NCI-H2196 (cell line): Measurements from ENCODE around the gene LYZL4.

ENCODE experiments used
- DNase-seq: peaks from one replicate; lab custom pipeline; 2025; ENCODE audit not compliant: unreplicated experiment; lab: John Stamatoyannopoulos, UW

The LYZL4 gene

GRCh38 chr3:42410370-42411131, at the start of gene LYZL4:
TSS of gene LYZL4 (minus strand) at chr3:42410610. CDS start at chr3:42407251, 3,359 bp downstream.
- no peak for DNase-seq

DNA sequence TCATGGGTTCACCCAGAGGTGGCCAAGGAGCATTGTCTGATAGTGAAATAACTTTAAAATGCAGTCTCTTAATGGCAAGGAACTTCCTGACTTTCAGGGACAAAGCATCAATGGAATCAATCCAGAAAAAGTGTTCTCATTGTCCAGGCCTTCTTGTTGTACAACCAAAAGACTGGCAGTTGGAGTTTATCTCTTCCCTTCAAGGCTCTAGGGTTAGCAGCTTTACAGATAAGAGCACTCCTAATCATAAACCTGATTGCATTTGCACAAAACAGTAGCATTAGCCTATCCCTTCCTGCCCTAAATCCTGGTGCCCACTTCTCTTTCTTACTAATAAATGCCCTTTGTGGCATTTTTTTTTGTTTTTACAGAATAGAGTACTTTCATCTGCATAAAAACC, 48.7 kb upstream of the LYZL4 start:
- DNase-seq = no peak

DNA sequence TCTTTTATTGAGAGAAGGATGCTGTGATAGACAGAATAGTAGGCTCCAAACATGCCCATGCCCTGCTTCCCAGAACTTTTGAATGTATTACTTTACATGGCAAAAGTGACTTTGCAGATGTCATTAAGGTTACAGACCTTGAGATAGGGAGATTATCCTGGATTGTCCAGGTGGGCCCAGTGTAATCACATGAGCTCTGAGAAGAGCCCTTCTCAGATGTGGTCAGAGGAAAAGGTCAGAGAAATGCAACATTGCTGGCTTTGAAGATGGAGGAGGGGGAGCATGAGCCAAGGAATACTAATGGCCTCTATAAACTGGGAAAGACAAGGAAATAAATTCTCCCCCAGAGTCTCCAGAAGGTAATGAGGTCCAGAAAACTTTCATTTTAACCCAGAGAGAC, 45.8 kb upstream of the LYZL4 start:
- DNase-seq = no peak

DNA sequence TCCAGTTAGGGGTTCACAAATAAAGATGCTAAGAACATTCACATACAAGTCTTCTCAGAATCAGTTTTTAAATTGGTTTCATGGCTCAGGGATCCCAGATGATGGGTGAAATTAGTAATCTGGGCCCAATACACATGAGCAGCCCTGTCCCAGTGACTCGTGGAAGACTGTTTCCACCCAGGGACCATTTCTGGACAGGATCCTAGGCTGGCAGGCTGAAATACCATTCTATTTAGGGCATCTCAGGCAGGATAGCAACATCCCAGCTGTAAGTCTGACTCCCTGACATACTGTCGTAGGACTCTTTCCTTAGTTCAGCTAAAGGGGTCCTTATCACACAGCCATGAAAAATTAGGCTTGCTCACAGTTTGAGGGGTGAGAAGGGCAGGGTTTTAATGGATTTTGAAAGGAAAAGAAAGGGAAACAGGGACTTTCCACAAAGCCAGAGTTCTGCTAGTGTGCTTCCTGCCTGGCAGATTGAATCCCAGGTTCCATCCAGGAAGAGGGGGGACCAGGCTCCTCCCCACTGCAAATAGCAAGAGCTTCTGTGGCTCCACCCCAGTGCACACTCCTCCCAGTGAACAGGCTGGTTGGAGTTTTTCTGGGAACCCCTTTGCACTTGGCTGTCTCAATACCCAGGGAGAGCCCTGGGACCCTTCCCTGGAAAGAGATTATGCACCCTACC, 41.3 kb upstream of the LYZL4 start:
- no peak for DNase-seq

DNA sequence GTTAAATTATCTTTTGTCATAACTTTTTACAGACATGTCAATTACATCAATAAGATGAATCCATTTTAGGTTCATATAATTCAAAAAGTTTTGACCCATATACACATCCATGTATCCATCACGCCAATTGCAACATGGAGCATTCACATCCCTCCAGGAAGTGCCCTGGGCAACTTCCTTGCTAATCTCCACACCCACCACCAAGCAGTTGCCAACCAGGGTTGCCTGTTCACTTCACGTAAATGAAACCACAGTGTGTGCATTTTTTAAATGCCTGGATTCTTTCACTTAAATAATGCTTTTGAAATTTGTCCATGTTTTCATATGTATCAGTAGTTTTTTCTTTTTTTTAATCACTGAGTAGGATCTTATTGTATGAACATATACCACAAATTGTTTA, 40.7 kb upstream of the LYZL4 start:
- DNase-seq = no peak

DNA sequence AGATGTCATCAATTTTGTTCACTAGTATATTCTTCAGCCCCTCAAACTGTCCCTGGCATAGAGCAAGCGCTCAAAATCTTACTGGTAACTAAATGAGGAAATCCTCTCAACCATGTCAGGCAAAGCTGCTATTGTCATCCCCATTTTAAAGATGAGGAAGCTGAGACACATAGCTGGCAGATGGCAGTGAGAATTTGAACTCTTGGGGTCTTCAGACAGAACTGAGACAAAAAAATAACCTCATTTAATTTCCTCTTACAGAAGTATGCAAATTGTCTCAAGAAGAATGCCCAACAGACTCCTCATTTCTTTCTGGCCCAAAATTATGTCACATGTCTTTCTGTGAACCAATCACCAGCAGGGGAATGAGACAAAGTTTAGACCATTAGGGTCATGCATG, 40.2 kb upstream of the LYZL4 start:
- DNase-seq = no peak

DNA sequence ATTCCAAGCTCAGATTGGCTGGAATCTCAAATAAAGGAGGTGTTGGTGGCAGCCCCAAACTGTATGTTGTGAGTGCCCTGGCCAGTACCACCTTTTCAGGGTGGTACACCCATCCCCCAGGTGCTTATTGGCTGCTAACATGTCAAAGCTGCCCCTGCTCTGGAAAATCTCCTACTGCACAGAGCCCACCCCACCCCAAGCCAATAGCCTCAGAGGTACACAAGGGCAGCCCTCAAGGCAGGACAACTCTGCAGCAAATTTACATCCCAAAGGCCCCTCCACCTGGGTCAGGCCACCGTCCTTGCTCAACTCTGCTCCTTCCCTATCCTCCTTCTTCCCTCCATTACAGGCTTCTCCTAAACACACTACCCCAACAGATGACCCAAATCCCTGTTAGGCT, 37.1 kb upstream of the LYZL4 start:
- DNase-seq = no peak

DNA sequence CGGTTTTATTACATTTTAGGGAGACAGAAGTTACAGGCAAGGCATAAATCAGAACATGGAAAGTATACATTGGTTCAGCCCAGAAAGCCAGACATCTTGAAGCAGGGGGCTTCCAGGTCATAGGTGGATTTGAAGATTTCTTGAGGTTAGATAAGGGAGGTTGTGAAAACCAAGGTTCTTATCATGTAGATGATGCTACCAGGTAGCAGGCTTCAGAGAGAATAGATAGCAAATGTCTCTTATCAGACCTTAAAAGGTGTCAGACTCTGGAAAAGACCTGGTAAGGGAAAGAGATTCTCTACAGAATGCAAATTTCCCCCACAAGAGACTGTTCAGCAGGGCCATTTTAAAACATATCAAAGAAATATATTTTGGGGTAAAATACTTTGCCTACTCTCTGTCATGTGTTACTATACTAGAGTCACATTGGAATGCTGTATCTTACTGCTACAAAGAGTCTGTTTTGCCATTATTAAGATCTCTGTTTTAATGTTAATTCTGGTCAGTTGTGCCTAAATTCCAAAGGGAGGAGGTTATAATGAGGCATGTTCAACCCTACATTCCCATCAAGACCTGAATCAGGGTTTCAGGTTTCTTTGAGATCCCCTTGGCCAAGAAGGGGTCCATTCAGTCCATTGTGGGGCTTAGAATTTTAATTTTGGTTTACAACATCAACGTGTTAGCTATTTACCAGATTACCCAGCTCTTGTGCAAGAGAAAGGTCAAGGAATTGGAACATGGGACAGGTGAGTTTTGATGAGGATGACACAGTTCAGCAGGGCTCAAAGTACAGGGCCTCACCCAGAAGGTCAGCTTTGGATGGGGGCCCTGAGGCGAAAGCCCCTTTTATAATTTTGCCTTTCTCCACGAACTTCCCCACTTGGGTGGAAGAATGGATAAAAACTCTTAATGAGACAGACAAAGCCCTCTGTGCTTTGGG, 36.0 kb upstream of the LYZL4 start:
- no peak for DNase-seq

- DNase-seq = peak; percentile 52
Observed at GRCh38 chr3:42443819-42444436, 33.5 kb upstream of the LYZL4 start.

DNA sequence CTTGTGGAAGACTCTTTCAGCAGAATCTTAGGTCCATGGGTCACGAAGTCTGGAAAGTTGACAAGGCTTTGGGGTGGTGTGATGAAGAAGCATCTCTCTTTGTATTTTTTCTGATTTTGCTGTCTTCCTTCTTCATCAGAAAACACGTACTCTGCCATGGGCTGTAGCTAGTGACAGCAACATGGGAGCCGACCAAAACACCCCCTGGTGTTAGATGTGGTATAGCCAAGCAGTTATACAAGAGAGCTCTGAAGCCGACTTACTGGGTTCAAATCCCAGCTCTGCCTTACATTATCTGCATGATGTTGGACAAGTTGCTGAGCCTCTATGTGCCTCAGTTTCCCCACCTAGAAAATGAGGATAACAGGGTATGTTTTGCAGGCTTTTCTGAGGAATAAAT, 32.9 kb upstream of the LYZL4 start:
- DNase-seq = no peak

GRCh38 chr3:42442640-42443039, 32.2 kb upstream of the LYZL4 start:
- DNase-seq = no peak

DNA sequence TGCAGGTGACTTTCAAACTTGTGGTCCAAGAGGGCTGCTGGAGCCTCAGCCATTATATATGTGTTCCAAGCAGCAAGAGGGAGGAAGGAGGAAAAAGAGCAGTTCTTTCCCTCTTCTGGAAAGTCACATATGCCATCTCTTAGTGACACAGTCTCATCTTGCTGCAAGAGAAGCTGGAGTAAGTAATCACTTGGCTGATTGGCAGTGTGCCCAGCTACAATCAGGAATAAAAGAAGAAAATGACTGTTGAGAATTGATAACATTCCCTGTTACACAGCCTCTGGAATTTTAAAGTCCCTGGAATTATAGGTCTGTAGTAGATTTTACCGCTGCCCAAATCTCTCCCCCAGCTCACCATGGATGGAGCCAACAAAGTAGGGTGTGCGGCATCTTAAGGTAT, 31.4 kb upstream of the LYZL4 start:
- DNase-seq = no peak

- DNase-seq = no peak
Observed at GRCh38 chr3:42440924-42441323, 30.5 kb upstream of the LYZL4 start.

GRCh38 chr3:42439261-42440115, 29.1 kb upstream of the LYZL4 start:
- no peak for DNase-seq

GRCh38 chr3:42438758-42439157, 28.3 kb upstream of the LYZL4 start:
- no peak for DNase-seq

DNA sequence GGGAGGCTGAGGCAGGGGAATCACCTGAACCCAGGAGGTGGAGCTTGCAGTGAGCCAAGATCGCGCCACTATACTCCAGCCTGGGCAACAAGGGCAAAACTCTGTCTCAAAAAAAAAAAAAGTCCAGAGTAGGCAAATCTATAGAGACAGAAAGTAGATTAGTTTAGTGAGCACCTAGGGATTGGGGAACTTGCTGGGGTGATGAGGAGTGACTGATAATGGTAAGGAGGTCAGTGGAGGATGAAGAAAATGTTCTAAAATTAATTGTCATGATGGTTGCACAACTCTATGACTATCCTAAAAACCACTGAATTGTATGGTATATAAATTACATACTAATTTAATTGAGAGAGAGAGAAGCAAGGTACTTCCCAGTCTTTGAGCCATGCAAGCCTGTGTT, 27.8 kb upstream of the LYZL4 start:
- no peak for DNase-seq

- DNase-seq = no peak
Observed at GRCh38 chr3:42434777-42435380, 24.5 kb upstream of the LYZL4 start.

DNA sequence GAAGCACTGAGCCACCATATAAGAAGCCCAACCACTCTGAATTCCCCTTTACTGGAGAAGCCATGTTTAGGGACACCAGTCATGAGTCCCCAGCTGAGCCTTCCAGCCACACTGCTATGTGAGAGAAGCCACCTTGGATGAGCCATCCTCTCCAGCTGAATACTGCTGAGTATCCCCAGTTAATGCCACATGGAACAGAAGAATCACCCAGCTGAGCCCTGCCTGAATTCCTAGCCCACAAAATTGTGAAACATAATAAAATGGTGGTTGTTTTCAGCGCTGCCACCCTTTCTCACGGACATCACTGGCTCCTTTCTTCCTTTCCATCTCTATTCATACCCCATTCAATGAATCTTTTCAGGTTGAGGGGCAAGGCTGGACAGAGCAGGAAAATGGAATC, 22.1 kb upstream of the LYZL4 start:
- DNase-seq = no peak

DNA sequence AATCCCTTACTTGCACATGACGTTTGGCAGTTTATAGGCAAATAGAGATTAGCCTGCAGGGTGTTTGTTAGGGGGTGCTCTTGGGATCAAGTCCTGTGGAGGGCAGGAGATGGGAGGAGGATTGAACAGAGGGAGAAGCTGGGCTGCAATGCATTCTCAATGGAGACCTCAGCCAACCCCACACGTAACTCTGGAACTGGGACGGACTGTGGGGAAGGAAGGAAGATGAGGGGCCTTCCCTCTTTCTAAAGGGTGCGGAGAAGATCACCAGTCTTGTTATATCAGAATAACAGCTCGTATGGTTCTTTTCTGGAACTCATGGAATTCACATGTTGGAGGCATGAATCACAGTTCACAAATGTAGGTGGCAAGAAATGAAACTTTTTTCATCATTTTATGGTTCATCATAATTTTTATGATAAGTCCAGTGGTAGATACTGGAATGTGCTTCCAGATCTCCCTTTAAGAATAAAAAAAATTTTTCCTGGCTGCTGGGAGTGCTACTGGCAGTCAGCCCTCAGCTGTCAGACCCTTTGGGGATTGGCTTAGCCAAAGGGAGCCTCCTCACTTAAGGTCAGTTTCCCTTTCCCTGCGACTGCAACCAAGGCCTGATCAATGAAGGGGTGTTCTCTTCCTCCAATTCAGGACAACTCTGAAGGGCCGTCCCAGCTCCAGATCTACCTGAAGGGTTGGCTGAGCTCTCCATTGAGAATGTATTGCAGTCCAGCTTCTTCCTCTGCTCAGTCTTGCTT, 20.5 kb upstream of the LYZL4 start:
- DNase-seq = no peak
